T1000 (cell line): ENCODE results near the gene VEGFA.
"Not testable (repeated sequence)": the region's sequence is repeated elsewhere in the genome, so short reads cannot be mapped to it uniquely, and the experiment has no call there.

Source experiments
- DNase-seq: peaks from one replicate; lab custom pipeline; 2025; ENCODE audit warnings: mixed read lengths; lab: John Stamatoyannopoulos, UW

VEGFA gene

DNA sequence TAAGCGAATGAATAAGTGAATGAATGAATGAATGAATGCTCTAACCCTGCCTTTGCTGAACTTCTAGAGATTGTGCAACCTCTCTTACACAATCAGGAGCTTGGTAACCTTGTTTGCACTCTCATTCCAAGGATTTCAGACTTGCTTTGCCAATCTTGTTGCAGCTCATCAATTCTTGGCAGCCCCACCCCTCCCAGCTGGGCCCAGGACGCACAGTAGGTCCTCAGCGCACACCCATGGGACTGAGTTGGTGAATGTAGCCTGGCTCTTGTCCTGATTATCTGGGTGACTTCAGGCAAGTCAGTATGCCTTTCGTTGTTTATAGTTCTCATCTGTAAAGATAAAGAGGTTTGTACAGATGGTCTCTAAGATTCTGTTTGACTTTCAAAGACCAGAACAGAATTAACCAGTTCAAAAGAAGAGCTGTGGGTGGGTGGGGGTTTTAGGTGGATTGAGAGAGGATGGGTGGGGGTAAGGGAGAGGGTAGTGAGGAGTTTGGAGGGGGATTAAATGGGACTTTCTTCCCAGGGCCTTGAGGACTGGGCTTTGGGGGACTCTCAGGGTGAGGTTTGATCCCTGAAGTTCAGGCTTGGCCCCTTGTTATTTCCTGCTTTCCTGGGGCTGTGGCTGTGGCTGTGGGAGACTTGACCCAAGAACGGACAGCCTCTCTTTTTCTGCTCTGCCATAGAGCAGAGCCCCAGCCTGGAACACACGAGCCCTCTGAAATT lies 33.2 kb downstream of the VEGFA start:
- no peak for DNase-seq

DNA sequence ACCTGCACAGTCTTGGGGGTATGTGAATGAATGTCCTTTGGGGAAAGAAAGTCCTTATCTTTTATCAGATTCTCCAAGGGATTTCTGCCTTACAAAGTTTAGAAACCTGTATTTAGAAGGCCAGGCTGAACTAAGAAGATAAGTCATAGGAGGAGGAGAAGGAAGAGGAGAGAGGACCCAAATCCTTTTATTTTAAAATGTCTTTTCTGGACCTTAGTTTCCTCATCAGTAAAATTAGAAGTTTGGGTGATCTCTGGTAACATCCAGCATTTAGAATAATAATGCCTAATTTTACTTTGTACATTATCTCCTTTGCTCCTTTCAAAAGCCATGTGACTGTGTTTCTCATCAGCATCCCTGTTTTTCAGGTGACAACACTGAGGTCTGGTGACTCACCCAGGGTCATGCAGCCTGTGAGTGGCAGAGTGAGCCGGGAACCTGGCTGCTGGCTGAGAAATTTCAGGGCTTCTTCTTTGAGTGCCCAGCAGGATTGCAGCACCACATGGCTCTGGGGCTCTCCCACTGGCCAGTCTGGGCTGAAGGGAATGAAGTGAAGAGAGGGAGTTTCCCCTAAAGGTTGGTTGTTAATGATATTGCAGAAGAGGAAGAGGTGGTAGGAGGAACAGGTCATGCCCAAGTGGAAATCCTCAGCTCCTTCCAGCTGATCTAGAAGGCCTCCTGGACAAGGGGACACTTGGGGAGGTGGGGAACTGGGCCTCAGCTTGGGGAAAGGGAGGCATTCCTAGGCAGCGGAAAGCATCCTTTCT lies 34.0 kb downstream of the VEGFA start:
- DNase-seq = no peak

DNA sequence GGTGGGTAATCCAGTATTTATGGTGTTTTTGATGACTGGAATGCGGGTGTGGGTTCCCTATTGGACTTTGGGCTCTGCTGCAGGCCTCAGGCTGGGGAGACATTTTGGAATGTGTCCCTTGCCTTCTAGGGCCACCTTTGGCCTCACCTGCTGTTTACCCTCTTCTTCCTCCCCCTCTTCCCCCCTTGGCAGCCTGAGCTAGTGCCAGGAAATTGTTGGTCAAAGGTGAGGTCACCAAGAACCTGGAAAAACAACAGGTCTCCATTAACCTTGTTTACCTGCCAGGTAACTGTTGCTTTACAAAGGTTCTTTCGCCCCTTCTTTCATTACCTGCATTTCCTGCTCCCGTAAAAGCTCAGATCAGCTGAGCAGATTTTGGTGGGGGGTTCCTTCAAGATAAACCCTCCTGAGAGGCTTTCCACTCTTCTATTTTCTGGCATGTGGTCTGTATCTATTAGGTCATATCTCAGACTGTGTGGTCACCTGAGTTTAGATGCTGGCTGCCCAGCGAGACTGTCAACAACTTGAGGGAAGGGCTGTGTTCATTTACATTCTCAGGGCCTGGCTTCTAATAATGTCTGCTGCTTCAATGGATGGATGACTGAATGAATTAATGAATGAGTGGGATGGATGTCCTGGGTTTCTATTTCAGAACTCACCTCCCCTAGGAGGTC lies 34.7 kb downstream of the VEGFA start:
- DNase-seq = no peak

GRCh38 chr6:43805699-43806042 lies 35.7 kb downstream of the VEGFA start:
- no peak for DNase-seq

- DNase-seq = peak; percentile 15
Observed at GRCh38 chr6:43806043-43806757, 36.2 kb downstream of the VEGFA start.

GRCh38 chr6:43806758-43807227 lies 36.8 kb downstream of the VEGFA start:
- no peak for DNase-seq

DNA sequence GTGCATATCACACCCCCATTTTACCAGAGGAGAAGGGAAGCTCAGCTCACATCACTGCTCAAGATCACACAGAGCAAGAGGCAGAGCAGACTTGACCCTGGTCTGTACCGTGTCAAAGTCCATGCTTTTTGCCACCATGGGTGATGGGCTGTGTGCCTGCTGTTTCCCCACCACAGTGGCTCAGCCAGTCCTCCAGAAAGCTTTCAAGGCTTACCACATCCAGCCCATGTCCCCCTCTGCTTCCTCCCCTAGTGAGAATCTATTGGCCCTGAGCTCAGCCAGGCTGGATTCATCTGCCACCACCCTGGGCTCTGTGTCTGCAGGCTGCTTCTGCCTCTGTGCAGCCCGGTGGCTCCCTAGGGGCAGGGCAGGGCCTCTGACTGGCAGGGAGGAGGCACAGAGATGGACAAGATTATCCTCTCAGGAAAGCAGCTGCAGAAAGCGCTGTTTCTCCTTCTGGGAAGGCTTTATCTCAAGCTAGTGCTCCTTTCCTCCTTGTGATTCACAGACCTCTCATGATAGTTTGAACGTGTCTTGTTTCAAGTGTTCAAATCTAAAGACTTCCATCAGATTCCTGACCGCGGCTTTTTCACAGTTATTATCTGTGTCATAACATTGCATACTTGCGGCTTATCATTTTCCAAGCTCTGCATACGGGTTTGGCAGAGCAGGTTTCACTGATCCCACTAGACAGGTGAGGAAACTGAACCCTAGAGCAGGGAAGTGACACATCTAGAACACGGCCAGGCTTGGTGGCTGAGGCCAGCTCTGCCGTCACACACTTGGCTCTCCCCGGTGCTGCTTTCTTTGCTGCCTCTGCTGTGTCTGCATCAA lies 37.4 kb downstream of the VEGFA start:
- no peak for DNase-seq

GRCh38 chr6:43808412-43808811 lies 38.4 kb downstream of the VEGFA start:
- no peak for DNase-seq

- no peak for DNase-seq
Observed at GRCh38 chr6:43809417-43810305, 39.6 kb downstream of the VEGFA start.

GRCh38 chr6:43810965-43811732 lies 41.1 kb downstream of the VEGFA start:
- DNase-seq = no peak

DNA sequence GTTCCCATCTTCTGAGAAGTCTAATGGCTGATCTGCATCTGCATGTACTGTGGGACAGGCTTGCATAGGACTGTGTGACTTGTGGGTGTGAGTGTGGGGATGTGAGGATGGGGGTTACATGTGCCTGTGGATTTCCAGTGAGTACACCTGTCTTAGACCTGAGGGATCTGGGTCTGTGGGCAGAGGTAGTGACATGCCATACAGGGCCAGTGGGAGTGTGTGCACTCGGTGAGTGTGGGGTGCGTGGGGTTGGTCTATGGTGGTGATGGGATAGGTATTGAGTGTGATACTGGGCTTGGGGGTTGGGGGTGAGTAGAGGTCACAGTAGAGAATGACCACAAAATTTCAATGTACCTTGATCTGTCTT lies 41.7 kb downstream of the VEGFA start:
- no peak for DNase-seq

DNA sequence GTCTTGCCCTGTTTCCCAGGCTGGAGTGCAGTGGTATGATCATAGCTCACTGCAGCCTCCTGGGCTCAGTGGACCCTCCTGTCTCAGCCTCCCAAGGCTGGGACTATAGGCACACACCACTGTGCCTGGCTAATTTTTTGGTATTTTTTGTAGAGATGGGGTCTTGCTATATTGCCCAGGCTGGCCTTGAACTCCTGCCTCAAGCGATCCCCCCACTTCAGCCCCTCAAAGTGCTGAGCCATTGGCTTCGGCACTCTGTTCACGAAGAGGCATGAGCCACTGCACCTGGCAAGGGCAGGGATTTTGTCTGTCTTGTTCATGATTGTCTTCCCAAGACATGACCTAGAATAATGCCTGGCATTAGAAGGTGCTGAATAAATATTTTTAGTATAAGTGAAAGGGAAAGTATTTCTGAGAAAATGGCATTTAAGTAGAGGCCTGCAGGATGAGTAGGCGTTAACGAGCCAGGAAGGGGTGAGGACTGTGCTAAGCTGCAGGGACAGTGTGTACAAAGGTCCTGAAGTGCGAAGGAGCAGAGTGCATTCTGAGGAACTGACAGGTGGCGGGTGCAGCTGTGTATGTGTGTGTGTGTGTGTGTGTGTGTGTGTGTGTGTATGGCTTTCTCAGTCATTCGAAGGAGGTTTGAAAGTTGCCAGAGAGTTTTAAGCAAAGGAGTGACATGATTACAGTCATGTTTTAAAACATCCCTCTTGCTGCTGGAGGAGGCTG lies 43.0 kb downstream of the VEGFA start:
- DNase-seq = no peak

GRCh38 chr6:43814111-43814510 lies 44.1 kb downstream of the VEGFA start:
- no peak for DNase-seq

- no peak for DNase-seq
Observed at GRCh38 chr6:43814865-43815264, 44.9 kb downstream of the VEGFA start.

DNA sequence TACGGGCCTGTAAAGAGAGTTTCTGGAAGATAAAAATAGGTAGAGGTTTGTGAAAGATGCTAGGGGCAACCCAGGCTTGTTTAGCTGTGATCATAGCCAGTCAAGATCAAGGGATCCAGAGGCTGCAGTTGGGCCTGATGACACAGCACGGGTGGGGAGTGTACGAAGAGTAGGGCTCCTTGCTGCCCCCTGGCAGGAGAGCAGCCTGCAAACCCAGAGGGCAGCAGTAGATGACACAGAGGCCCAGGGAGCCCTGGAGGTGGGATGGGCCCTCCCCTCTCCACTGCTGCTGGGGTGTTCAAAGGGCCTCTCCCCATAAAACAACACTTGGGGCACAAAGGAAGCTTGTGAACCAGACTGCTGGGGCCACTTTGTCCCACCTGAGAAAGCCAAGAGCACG lies 47.2 kb downstream of the VEGFA start:
- no peak for DNase-seq

- not testable (repeated sequence) for DNase-seq
Observed at GRCh38 chr6:43818973-43819372, 49.0 kb downstream of the VEGFA start.

GRCh38 chr6:43819958-43820357 lies 49.9 kb downstream of the VEGFA start:
- no peak for DNase-seq

- DNase-seq = no peak
Observed at GRCh38 chr6:43820486-43820885, 50.5 kb downstream of the VEGFA start.
